Fibroblast of upper back skin (primary cell): ENCODE data around the gene FOLR2.
"Not testable (repeated sequence)": the region's sequence is repeated elsewhere in the genome, so short reads cannot be mapped to it uniquely, and the experiment has no call there.

Source experiments
- DNase-seq: peaks from one replicate; pipeline ENCODE4 v3.0.0-alpha.2; 2013

FOLR2 gene

GRCh38 chr11:72243173-72244059 is 26.8 kb downstream of the FOLR2 start:
- DNase-seq = no peak

- no peak for DNase-seq
These were observed 27.4 kb downstream of the FOLR2 start, which contains the start of gene PHOX2A for GRCh38 chr11:72244060-72244360. PHOX2A (minus strand) TSS chr11:72244176; CDS start chr11:72244004, 172 bp downstream.

DNA sequence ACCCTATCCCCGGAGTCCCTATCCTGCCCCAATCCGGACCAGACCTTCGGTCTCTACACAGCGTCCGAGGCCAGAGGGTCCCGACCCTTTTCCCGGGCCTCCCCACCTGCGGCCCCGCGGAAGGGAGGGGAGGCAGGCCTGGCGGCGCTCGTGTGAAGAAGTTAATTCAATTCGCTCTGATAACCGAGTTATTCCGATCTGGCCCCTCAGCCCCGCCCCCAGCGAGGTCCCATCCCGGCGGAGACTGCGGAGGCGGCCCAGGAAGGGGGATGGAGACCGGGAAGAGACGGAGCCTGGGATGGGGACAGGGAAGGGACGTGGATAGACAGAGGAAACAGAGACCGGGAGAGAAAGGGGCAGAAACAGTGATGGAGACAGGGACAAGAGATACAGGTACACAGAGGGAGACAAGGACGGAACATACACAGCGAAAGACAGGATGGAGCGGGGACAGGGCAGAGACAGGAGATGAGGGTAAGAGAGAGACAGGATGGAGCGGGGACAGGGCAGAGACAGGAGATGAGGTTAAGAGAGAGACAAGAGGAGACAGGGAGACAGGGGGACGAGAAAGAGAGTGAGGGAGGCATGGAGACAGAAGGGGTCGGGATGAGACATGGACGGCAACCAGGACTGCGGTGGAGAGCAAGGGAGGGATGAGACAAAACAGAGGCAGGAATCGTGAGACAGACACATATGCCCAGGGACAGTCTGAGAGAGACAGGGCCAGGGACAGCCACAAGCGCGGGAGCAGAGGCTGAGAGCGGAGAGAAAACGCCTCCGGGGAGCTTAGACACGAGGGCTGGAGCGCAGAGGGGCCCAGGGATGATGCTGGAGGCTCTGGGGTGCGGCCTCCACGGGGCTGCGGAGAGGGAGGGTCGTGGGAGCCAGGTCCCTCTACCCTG is 28.0 kb downstream of the FOLR2 start:
- DNase-seq = no peak

DNA sequence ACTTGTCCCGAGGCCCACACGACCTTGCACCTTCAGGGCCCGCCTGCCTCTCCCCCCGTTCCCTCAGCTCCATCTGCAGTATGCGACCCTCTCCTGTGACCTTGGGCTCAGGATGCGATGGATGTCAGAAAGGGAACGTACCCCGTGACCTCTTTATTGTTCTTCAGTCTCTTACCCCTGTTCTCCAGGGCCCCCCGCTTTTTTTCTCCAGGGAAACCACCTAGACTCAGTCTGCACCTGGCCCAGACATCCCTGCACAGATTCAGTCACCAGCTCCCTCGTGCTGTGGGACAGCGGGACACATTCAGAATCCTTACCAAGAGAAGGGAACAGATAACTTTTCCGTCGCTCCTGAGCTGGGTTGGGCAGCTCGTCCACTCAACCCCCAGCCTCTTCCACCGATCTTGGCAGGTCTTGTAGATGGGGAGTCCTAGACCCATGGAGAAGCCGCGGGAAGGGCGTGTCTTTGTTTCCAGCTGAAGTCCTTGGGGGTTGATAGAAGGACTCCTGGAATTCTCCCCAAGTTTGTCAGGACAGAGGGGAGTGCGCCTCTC is 28.7 kb downstream of the FOLR2 start:
- no peak for DNase-seq

DNA sequence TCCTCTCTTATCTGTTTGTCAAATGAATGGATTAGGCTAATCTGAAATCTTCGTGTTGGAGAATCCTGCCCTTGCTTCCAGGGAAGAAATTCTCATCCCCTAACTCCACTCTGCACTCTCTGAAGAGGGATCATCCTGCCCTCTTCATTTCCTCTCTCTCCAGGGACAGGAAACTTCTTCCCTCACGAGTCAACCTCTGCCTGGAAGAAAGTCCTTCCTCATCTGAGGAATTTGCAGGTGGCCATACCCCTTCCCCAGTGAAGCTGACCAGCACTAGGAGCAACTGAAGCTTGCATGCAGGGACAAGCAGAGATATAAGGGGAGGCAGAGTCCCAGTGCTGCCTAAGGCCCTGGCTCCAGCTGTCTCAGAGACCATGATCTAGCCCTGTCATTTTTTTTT is 31.0 kb downstream of the FOLR2 start:
- DNase-seq = no peak

- DNase-seq = no peak
These were observed 33.4 kb downstream of the FOLR2 start for GRCh38 chr11:72249961-72250360.

DNA sequence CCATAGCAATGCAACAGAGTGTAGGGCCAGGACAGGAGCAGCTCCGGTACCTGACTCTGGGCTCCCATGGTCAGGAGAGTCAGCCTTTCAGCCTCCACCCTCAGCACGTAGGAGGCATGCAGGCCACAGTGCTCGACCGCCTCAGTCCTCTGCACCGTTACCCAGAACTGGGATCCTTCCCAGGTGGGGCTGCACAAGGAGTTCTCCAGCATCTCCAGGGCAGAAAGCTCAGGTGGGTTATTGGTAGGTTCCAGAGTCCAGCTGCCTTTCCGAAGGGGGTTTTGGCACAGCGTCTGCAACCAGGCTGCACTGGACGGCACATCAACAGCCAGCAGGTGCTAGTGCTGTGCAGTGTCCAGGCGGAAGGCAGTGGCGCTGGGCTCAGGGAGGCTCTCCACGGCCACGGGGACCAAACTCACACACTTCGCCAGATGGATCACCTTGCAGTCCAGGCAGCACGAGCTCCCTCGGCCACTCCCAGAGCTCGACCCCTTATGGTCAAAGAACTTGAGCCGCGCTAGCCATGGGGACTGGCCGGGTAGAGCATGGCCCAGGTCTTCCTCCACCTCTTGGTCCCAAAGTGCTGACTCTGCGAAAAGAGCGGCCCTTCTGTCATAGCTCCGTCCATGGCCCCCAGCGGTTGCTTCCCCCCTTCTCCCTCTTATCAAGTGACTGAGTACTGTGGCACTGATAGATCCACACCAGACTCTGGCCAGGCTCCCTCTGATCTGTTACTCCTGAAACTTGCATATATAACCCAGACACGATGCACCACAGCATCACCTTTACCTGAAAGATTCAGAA is 34.3 kb downstream of the FOLR2 start:
- DNase-seq = no peak

DNA sequence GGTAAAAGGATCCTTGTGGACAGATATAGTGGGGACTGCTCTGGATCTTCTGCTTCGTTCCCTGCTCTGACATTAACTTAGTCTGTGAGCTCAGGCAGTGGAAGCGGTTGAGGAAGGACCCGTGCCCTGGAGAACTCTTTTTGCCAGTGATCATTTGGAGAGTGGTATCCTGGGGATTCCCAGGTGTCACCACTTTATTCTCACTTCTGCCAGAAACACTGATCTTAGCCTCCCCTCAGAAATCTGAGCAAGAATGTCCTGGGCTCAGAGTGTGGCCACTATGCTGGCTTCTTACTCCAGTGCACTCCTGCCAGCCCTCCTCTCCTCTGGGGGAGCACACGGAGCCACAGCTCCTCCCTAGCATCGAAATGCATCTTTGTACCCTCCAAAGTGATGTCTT is 35.0 kb downstream of the FOLR2 start:
- DNase-seq = no peak

- no peak for DNase-seq
These were observed 36.8 kb downstream of the FOLR2 start for GRCh38 chr11:72253392-72253791.

GRCh38 chr11:72254299-72254993 is 37.9 kb downstream of the FOLR2 start:
- DNase-seq = no peak

DNA sequence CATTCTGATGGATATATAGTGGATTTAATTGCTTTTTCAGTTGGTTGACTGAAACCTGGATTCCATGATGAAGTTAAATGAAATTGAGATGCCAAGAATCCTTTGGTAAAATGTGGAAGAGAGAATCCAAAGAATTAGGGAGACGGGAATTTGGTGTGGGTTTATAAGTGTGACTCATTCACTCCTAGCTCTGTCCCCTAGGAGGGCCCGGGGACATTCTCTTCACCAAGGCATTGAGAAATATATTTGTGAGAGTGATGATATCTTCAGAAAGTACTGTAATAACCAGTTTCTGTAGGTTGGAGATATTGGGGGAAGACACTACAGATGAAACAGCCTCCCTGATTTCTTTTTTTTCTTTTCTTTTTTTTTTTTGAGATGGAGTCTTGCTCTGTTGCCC is 41.0 kb downstream of the FOLR2 start:
- DNase-seq = peak; percentile 15

DNA sequence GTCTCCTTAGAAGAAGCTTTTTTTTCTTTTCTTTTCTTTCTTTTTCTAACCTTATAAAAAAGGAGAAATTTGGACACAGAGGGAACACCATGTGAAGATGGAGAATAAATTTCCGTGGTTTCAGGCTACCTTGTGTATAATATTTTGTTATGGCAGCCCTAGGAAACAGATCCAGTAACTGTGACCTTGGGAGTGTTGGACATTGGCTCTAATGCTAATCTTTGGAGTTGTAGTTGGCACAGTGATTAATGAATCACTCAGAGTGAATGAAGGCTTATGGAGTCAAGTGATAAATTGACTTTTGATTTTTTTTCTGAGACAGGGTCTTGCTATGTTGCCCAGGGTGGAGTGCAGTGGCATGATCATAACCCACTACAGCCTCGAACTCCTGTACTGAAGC is 42.9 kb downstream of the FOLR2 start:
- DNase-seq = no peak

DNA sequence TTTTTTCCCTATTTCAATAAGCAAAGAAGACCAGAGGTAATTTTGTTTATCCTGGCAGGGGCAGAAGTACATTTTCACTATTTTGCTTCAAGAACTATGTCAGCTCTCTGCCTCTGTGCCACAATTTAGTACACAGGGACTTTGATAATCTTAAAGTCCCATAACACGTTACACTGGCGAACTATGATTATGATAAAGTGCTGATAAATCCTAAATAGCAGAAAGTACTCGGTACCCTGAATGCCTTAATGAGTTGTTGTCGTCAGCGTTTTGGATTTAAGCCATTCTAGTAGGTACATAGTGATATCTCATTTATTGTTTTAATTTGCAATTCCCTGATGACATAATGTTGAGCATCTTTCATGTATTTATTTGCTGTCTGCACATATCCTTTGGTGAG is 44.0 kb downstream of the FOLR2 start:
- DNase-seq = no peak

DNA sequence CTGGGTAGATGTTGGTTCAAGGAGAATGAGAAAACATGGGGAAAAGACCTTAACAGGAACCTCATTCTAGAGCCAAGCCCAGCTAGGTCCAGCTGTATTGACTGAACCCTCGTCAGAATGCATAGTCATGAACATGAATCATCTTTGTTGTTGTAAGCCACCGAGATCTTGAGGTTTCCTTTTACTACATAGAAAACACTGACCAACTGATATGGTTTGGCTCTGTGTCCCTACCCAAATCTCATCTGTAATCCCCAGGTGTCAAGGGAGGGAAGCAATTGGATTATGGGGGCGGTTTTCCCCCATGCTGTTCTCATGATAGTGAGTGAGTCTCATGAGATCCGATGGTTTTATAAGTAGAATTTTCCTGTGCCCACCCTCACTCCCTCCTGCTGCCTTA is 46.8 kb downstream of the FOLR2 start:
- peak; percentile 26 for DNase-seq

DNA sequence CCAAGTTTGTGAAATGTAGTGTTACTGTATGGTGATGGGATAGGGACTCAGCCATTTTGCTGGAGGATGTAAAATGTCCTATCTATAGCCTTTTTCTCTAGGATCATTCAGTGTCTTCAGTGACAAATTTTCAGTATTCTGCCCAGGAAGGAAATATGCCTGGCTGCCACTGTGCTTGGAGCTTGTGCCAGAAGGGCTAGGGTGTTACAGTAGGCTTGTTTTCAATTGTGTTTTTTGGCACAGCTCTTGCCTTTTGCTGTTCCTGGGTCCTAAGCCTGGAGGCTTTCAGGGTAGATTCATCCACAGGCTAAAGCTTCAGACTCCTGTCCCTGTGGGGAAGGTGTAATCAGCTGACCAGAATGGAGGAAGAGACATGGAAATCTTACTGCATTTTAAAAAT is 49.4 kb downstream of the FOLR2 start:
- no peak for DNase-seq

DNA sequence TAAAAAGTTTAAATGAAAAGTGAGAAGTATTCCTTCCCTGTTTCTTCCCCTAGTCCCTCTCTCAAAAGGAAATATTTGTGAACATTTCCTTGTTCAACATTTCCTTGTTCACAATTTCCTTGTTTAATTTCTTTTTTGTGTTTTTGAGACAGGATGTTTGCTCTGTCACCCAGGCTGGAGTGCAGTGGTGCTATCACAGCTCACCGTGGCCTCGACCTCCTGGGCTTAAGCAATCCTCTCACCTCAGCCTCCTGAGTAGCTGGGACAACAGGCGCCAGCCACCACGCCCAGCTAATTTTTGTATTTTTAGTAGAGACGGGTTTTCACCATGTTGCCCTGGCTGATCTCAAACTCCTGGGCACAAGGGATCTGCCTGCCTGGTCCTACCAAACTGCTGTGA is 50.4 kb downstream of the FOLR2 start:
- not testable (repeated sequence) for DNase-seq

GRCh38 chr11:72267956-72268617 is 51.5 kb downstream of the FOLR2 start:
- DNase-seq = no peak
